Measurements from ENCODE around the gene CHP2. TPM values are rescaled to one million over a fixed set of nuclear protein-coding genes. Genes with fewer than 3 reads are reported as not detected.
A peak's percentile ranks its signal among the peaks of the same experiment; 100 is the strongest.
"Not testable (repeated sequence)": the region's sequence is repeated elsewhere in the genome, so short reads cannot be mapped to it uniquely, and the experiment has no call there.

The CHP2 gene
- total RNA-seq, 1 donor = not detected

DNA sequence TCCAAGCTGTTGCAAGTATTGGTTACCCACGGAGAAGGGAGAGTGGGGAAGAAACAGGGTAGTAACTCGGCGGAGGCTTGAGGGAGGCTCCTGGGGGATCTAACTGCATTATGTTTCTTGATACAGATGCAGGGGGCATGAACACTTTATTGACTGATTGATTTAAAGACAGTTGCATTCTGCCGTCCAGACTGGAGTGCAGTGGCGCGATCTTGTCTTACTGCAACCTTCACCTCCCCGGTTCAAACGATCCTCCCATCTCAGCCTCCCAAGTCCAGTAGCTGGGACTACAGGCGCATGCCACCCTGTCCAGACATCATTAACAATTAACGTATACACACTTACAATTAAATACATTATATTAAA is 26.7 kb upstream of the CHP2 start:
- TF ChIP-seq, protein P1, sequence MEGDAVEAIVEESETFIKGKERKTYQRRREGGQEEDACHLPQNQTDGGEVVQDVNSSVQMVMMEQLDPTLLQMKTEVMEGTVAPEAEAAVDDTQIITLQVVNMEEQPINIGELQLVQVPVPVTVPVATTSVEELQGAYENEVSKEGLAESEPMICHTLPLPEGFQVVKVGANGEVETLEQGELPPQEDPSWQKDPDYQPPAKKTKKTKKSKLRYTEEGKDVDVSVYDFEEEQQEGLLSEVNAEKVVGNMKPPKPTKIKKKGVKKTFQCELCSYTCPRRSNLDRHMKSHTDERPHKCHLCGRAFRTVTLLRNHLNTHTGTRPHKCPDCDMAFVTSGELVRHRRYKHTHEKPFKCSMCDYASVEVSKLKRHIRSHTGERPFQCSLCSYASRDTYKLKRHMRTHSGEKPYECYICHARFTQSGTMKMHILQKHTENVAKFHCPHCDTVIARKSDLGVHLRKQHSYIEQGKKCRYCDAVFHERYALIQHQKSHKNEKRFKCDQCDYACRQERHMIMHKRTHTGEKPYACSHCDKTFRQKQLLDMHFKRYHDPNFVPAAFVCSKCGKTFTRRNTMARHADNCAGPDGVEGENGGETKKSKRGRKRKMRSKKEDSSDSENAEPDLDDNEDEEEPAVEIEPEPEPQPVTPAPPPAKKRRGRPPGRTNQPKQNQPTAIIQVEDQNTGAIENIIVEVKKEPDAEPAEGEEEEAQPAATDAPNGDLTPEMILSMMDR (IDR thresholded peaks at IDR 0.05; ENCODE audit: insufficient read depth, low read length) = no peak
- no peak for DNase-seq (ENCODE audit: low read depth)
- no peak overlapping the region for H3K4me3 ChIP-seq (ENCODE audit: low read depth, low read length)

- TF ChIP-seq, protein P1 (IDR thresholded peaks at IDR 0.05; ENCODE audit: insufficient read depth, low read length) = no peak
- DNase-seq (ENCODE audit: low read depth) = peak; percentile 56
- no peak overlapping the region for H3K4me3 ChIP-seq (ENCODE audit: low read depth, low read length)
Observed at GRCh38 chr16:23729503-23730424, 25.1 kb upstream of the CHP2 start.

DNA sequence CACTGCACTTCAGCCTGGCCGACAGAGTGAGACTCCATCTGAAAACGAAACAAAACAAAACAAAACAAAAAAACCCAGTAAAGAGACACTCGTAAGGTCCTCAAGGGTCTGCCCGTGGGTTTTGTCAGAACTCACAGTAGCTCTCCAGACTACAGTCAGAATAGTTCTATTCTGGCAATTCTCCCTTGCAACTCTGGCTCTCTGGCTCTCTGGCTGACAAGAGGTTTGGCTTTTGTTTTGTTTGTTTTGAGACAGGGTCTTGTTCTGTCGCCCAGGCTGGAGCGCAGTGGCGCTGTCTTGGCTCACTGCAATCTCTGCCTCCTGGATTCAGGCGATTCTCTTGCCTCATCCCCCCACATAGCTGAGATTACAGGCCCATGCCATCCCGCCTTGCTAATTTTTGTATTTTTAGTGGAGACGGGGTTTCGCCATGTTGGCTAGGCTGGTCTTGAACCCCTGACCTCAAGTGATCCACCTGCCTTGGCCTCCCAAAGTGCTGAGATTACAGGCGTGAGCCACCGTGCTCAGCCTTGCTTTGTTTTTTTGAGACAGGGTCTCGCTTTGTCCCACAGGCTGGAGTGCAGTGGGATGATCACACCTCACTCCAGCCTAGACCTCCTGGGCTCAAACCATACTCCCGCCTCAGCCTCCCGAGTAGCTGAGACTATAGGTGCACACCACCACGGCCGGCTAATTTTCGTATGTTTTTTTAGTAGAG is 20.5 kb upstream of the CHP2 start:
- peak; percentile 5 for DNase-seq (ENCODE audit: low read depth)
- peak overlapping the region; percentile 18 for H3K4me3 ChIP-seq (ENCODE audit: low read depth, low read length)
- TF ChIP-seq, protein P1 (IDR thresholded peaks at IDR 0.05; ENCODE audit: insufficient read depth, low read length) = no peak

GRCh38 chr16:23737423-23738028 is 17.3 kb upstream of the CHP2 start:
- H3K4me3 ChIP-seq (ENCODE audit: low read depth, low read length) = not testable (repeated sequence)

GRCh38 chr16:23739516-23739915 is 15.3 kb upstream of the CHP2 start:
- no peak for DNase-seq (ENCODE audit: low read depth)
- TF ChIP-seq, protein P1 (IDR thresholded peaks at IDR 0.05; ENCODE audit: insufficient read depth, low read length) = no peak
- H3K4me3 ChIP-seq (ENCODE audit: low read depth, low read length) = no peak overlapping the region

More at GRCh38 chr16:23737423-23738028, 17.3 kb upstream of the CHP2 start:
- DNase-seq (ENCODE audit: low read depth) = not testable (repeated sequence)

GRCh38 chr16:23741675-23742303 is 13.0 kb upstream of the CHP2 start:
- no peak for DNase-seq (ENCODE audit: low read depth)
- TF ChIP-seq, protein P1 (IDR thresholded peaks at IDR 0.05; ENCODE audit: insufficient read depth, low read length) = no peak
- H3K4me3 ChIP-seq (ENCODE audit: low read depth, low read length) = no peak overlapping the region
